ENCODE results near the gene HOXC12. TPM values are rescaled to one million over a fixed set of nuclear protein-coding genes. Genes with fewer than 3 reads are reported as not detected.

HOXC12 gene
- total RNA-seq, 1 experiment from 2014 or later, result not detected

DNA sequence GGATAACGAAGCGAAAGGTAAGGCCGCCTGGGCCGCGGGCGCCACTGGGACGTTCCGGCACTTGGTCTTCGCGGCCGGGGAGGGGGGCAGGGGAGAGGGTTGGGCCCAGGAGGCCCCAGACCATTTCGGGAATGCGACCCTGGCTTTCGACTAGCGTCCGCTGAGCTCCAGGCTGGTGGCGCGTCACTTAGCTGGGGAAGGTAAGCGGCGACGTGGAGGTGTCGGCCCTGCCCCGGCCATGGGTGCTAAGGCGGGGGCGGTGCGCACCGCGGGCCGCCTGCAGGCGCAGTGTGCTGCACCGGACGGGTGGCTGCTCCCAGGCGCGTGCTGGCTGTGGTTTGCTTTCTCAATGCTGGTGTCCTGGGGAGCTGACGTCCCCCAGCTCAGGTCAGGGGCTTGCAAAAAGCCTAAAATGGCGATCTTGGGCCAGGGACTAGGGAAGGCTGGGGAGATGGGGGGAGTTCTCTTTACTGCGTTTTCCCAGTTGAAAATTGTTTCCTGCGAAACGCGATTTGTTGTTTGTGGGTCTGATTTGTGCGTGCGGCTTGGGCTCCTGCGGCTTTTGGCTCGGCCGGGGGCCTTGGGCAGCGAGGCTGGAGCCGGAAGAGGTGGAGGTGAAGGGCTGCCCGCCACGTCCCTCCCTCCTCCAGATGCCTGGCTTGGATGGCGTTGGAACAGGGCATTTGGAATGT, 31.4 kb downstream of the HOXC12 start:
- Mint-ChIP-seq H3K4me1 (peaks cover 41% of the 10 kb centered on the region), H3K4me3 (peak overlapping the region; percentile 52), H3K27me3 (ENCODE audit: low read depth) (peaks cover 100% of the 10 kb centered on the region), H3K27ac (no peak overlapping the region), H3K36me3 (no peaks in the 10 kb centered on the region), H3K9me3 (no peaks in the 10 kb centered on the region)
- DNase-seq (ENCODE audit: low spot score) (no peak), ATAC-seq (peak; percentile 8; the same call in 1 of the 2 replicates)
- ChIA-PET CTCF (interaction anchor here (1.0 to 5.1 kb wide), 14 partner anchors 9 to 230 kb away, joined by 3 to 43 read pairs (median 10); partner anchors contain the start of genes HOXC5, HOXC8 and HOXC9), POLR2A (interaction anchor here (0.6 to 0.9 kb wide), 2 partner anchors 32 to 1129 kb away, joined by 3 to 4 read pairs; no protein-coding TSS in a partner anchor)
- TF ChIP-seq, protein P1, sequence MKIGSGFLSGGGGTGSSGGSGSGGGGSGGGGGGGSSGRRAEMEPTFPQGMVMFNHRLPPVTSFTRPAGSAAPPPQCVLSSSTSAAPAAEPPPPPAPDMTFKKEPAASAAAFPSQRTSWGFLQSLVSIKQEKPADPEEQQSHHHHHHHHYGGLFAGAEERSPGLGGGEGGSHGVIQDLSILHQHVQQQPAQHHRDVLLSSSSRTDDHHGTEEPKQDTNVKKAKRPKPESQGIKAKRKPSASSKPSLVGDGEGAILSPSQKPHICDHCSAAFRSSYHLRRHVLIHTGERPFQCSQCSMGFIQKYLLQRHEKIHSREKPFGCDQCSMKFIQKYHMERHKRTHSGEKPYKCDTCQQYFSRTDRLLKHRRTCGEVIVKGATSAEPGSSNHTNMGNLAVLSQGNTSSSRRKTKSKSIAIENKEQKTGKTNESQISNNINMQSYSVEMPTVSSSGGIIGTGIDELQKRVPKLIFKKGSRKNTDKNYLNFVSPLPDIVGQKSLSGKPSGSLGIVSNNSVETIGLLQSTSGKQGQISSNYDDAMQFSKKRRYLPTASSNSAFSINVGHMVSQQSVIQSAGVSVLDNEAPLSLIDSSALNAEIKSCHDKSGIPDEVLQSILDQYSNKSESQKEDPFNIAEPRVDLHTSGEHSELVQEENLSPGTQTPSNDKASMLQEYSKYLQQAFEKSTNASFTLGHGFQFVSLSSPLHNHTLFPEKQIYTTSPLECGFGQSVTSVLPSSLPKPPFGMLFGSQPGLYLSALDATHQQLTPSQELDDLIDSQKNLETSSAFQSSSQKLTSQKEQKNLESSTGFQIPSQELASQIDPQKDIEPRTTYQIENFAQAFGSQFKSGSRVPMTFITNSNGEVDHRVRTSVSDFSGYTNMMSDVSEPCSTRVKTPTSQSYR (CRISPR knock-in tag; IDR thresholded peaks at IDR 0.05), result no peak
- TF ChIP-seq SMAD4 (CRISPR knock-in tag; IDR thresholded peaks at IDR 0.05), result 0 out of 2 replicates have a peak, but pooled peaks have one; percentile 13

DNA sequence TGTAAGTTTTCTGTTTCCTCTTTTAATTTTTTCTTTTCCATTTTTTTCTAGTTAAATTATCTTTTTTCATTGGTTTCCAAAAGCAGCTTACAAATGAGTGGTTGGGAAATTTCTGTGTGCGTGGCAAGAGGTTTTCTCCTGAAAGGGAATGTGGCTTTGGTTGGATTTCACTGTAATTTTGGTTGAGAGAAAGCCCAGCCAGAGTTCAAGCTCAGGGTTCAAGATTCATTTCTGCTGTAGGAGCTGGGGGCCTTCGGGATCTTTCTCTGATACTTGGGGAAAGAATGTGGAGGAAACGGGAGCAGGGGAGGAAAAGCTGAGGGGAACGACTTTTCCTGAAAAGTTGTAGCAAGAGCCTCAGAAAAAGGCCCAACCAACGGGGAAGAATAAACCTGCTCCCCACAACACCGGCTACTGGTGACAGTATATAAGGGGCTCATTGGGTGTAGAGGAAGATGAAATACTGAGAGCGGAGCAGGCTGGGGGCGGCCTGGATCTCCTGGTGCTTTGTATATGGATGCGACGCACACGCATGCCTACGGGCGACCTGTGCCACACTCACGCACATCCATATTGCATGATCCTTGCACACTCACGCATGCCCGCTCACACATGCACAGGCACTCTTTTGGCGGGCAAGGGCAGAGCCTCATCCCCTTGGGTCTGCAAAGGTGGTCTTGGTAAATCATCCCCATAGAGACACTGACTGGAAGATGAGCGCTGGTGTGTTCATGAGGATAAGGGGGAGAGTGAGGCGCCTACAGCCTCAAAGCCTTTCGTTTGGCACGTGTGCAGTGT, 32.2 kb downstream of the HOXC12 start:
- POLR2A ChIA-PET, result interaction anchor here (0.6 kb wide), 1 partner anchor 1128 kb away, joined by 4 read pairs; no protein-coding TSS in a partner anchor

More for the DNA sequence above, 32.2 kb downstream of the HOXC12 start:
- H3K4me3 Mint-ChIP-seq, result 0 out of 2 replicates have a peak overlapping the region, but pooled peaks have one; percentile 50
- TF ChIP-seq, protein P2, sequence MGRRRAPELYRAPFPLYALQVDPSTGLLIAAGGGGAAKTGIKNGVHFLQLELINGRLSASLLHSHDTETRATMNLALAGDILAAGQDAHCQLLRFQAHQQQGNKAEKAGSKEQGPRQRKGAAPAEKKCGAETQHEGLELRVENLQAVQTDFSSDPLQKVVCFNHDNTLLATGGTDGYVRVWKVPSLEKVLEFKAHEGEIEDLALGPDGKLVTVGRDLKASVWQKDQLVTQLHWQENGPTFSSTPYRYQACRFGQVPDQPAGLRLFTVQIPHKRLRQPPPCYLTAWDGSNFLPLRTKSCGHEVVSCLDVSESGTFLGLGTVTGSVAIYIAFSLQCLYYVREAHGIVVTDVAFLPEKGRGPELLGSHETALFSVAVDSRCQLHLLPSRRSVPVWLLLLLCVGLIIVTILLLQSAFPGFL (CRISPR knock-in tag; IDR thresholded peaks at IDR 0.05; ENCODE audit: borderline replicate concordance), result no peak
- TF ChIP-seq, protein P3, sequence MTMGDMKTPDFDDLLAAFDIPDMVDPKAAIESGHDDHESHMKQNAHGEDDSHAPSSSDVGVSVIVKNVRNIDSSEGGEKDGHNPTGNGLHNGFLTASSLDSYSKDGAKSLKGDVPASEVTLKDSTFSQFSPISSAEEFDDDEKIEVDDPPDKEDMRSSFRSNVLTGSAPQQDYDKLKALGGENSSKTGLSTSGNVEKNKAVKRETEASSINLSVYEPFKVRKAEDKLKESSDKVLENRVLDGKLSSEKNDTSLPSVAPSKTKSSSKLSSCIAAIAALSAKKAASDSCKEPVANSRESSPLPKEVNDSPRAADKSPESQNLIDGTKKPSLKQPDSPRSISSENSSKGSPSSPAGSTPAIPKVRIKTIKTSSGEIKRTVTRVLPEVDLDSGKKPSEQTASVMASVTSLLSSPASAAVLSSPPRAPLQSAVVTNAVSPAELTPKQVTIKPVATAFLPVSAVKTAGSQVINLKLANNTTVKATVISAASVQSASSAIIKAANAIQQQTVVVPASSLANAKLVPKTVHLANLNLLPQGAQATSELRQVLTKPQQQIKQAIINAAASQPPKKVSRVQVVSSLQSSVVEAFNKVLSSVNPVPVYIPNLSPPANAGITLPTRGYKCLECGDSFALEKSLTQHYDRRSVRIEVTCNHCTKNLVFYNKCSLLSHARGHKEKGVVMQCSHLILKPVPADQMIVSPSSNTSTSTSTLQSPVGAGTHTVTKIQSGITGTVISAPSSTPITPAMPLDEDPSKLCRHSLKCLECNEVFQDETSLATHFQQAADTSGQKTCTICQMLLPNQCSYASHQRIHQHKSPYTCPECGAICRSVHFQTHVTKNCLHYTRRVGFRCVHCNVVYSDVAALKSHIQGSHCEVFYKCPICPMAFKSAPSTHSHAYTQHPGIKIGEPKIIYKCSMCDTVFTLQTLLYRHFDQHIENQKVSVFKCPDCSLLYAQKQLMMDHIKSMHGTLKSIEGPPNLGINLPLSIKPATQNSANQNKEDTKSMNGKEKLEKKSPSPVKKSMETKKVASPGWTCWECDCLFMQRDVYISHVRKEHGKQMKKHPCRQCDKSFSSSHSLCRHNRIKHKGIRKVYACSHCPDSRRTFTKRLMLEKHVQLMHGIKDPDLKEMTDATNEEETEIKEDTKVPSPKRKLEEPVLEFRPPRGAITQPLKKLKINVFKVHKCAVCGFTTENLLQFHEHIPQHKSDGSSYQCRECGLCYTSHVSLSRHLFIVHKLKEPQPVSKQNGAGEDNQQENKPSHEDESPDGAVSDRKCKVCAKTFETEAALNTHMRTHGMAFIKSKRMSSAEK (CRISPR knock-in tag; IDR thresholded peaks at IDR 0.05; ENCODE audit: borderline replicate concordance), result no peak
- TF ChIP-seq SMAD3 (CRISPR knock-in tag; IDR thresholded peaks at IDR 0.05; ENCODE audit: borderline replicate concordance), result no peak
- TF ChIP-seq TEAD1 (CRISPR knock-in tag; IDR thresholded peaks at IDR 0.05), result no peak
- TF ChIP-seq, protein P4, sequence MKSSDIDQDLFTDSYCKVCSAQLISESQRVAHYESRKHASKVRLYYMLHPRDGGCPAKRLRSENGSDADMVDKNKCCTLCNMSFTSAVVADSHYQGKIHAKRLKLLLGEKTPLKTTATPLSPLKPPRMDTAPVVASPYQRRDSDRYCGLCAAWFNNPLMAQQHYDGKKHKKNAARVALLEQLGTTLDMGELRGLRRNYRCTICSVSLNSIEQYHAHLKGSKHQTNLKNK (CRISPR knock-in tag; IDR thresholded peaks at IDR 0.05), result no peak
- no peak for TF ChIP-seq ZNF232 (CRISPR knock-in tag; IDR thresholded peaks at IDR 0.05)
- TF ChIP-seq, protein P5, sequence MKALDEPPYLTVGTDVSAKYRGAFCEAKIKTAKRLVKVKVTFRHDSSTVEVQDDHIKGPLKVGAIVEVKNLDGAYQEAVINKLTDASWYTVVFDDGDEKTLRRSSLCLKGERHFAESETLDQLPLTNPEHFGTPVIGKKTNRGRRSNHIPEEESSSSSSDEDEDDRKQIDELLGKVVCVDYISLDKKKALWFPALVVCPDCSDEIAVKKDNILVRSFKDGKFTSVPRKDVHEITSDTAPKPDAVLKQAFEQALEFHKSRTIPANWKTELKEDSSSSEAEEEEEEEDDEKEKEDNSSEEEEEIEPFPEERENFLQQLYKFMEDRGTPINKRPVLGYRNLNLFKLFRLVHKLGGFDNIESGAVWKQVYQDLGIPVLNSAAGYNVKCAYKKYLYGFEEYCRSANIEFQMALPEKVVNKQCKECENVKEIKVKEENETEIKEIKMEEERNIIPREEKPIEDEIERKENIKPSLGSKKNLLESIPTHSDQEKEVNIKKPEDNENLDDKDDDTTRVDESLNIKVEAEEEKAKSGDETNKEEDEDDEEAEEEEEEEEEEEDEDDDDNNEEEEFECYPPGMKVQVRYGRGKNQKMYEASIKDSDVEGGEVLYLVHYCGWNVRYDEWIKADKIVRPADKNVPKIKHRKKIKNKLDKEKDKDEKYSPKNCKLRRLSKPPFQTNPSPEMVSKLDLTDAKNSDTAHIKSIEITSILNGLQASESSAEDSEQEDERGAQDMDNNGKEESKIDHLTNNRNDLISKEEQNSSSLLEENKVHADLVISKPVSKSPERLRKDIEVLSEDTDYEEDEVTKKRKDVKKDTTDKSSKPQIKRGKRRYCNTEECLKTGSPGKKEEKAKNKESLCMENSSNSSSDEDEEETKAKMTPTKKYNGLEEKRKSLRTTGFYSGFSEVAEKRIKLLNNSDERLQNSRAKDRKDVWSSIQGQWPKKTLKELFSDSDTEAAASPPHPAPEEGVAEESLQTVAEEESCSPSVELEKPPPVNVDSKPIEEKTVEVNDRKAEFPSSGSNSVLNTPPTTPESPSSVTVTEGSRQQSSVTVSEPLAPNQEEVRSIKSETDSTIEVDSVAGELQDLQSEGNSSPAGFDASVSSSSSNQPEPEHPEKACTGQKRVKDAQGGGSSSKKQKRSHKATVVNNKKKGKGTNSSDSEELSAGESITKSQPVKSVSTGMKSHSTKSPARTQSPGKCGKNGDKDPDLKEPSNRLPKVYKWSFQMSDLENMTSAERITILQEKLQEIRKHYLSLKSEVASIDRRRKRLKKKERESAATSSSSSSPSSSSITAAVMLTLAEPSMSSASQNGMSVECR (CRISPR knock-in tag; IDR thresholded peaks at IDR 0.05; ENCODE audit: borderline replicate concordance), result no peak
- no peak for TF ChIP-seq ZNF396 (CRISPR knock-in tag; IDR thresholded peaks at IDR 0.05; ENCODE audit: borderline replicate concordance)
- TF ChIP-seq CBFB (CRISPR knock-in tag; IDR thresholded peaks at IDR 0.05; ENCODE audit: low read depth), result no peak
- no peak for ATAC-seq
- H3K4me1 Mint-ChIP-seq, result peaks cover 42% of the 10 kb centered on the region
- peaks cover 100% of the 10 kb centered on the region for H3K27me3 Mint-ChIP-seq (ENCODE audit: low read depth)
- DNase-seq (ENCODE audit: low spot score), result no peak
- no peaks in the 10 kb centered on the region for H3K36me3 Mint-ChIP-seq
- no peaks in the 10 kb centered on the region for H3K9me3 Mint-ChIP-seq
- CTCF ChIA-PET, result interaction anchor here (0.9 to 5.1 kb wide), 8 partner anchors 13 to 228 kb away, joined by 3 to 43 read pairs (median 22); partner anchors contain the start of genes HOXC5, HOXC8 and HOXC9
- no peak overlapping the region for H3K27ac Mint-ChIP-seq

Measured in WTC11 (cell line).